Stimulated activated CD8-positive, alpha-beta memory T cell treated with anti-CD3 and anti-CD28 coated beads, Interleukin-15, amount 100 ng/mL, for 24 hours (primary cell): ENCODE data around the gene MPZ.
"Not testable (repeated sequence)": the region's sequence is repeated elsewhere in the genome, so short reads cannot be mapped to it uniquely, and the experiment has no call there.

Experiments used
- DNase-seq: peaks from one replicate; pipeline ENCODE4 v3.0.0-alpha.2; 2020; ENCODE audit warnings: low read depth

The MPZ gene

GRCh38 chr1:161309868-161310267 is at the start of gene MPZ:
TSS of gene MPZ (minus strand) at chr1:161309968. CDS start at chr1:161309905, 63 bp downstream.
- no peak for DNase-seq

- DNase-seq, result no peak
Observed at GRCh38 chr1:161359291-161359690, 49.5 kb upstream of the MPZ start.

GRCh38 chr1:161357073-161357472 is 47.3 kb upstream of the MPZ start:
- no peak for DNase-seq

- DNase-seq, result no peak
Observed at GRCh38 chr1:161351482-161351881, 41.7 kb upstream of the MPZ start.

GRCh38 chr1:161350671-161351070 is 40.9 kb upstream of the MPZ start:
- DNase-seq, result no peak

- DNase-seq, result no peak
Observed at GRCh38 chr1:161342821-161343220, 33.1 kb upstream of the MPZ start.

- no peak for DNase-seq
Observed at GRCh38 chr1:161342177-161342576, 32.4 kb upstream of the MPZ start.

GRCh38 chr1:161335796-161336195 is 26.0 kb upstream of the MPZ start:
- DNase-seq, result no peak

GRCh38 chr1:161333166-161333565 is 23.4 kb upstream of the MPZ start:
- no peak for DNase-seq

- no peak for DNase-seq
Observed at GRCh38 chr1:161330346-161330745, 20.6 kb upstream of the MPZ start.

- DNase-seq, result no peak
Observed at GRCh38 chr1:161324020-161324419, 14.3 kb upstream of the MPZ start.

GRCh38 chr1:161315841-161316674 is 6.3 kb upstream of the MPZ start:
- not testable (repeated sequence) for DNase-seq

GRCh38 chr1:161314201-161314981 is 4.6 kb upstream of the MPZ start, which contains the start of gene SDHC:
TSS of gene SDHC (plus strand) at chr1:161314381. CDS start at chr1:161314406, 25 bp downstream.
- DNase-seq, result peak; percentile 69

- no peak for DNase-seq
Observed at GRCh38 chr1:161313554-161314200, 3.9 kb upstream of the MPZ start.

- DNase-seq, result no peak
Observed at GRCh38 chr1:161311595-161312181, 1.9 kb upstream of the MPZ start.

- DNase-seq, result no peak
Observed at GRCh38 chr1:161307892-161308638, 1.7 kb downstream of the MPZ start.

GRCh38 chr1:161307230-161307768 is 2.5 kb downstream of the MPZ start:
- no peak for DNase-seq

- peak; percentile 52 for DNase-seq
Observed at GRCh38 chr1:161305867-161306519, 3.8 kb downstream of the MPZ start.

- DNase-seq, result no peak
Observed at GRCh38 chr1:161304927-161305866, 4.6 kb downstream of the MPZ start.
